ENCODE results near the gene PARD3B. TPM values are rescaled to one million over a fixed set of nuclear protein-coding genes. Genes with fewer than 3 reads are reported as not detected.

The PARD3B gene
- polyA plus RNA-seq, 5 donors: 13.6 to 22.9 (median 19.4) TPM

DNA sequence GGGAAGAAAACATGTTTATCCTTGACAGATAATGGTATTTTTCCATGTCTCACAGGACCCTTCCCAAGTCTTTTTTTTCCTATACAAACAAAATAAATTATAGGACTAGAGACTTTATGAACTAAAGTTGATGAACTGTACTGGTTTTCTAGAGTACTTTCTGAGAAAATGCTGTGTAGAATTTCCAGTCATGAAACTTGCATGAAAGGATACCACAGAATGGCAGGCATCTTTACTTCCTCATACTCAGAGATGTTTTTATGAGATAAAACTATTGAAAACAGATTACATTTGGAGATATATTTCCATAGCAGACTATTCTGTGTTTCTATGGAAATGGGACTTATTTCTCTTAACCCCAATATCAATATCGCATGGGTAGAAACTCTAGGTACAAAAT lies 403.5 kb downstream of the PARD3B start:
- no peak for DNase-seq

DNA sequence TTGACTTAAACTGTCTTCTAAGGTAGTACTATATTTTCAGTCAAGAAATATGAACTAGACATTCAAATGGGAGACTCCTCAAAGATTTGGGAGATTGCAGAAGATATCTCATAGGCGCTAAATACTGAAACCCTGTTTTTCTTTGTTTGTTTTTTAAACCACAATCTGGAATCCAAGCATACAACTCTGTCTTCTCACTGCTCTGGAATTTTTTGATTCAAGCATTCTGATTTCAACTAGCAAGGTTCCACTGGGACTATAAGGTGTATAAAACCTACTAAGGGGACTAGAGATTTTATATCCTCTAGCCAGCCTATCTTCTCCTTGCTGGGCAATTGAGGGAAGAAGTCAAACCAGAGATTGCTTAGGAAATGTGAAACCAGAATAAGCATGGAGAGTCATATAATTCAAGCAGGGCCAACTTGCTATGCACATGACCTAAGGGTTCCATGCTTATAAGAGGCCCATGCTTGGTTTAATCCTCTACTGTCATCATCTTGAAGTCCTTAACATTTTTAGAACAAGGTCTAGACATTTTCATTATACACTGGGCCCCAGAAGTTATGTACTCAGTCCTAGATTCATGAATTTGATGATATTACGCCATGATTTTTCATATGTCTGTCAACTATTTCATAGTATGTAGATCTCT lies 405.5 kb downstream of the PARD3B start:
- DNase-seq: no peak

DNA sequence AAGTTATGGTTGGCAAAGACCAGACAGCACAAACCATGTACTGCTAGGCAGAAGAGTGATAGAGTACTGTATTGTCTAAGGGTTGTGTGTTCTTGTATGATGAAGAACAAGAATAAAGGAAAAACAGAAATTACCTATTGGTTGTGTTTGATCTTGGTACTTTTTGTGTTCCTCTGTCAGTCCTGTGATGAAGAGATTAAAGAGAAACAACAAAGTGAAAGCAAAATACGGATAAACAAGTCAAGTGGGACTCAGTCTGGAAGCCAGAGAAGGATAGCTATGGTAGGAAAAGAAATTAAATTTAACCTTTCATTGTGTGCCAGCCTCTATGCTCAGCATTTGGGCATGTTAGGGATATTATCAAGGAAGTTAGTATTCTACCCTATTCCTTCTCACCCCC lies 413.1 kb downstream of the PARD3B start:
- no peak for DNase-seq

DNA sequence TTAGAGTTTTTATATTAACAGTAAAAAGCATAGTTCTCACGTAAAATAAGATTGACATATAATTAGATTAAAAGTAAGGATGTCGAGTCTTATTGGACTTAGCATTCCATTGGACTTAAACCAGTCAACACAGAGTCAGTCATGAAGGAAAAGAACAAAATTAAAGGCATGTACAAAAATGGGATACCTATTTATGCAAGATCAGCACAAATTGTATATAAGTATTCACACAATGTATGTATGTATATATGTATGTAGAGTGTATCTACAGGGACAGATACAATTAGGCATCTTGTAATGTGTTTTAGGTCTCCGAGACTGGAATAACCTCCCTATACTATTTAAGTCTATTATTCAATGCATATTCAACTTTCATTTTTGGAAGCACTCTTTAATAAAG lies 419.1 kb downstream of the PARD3B start:
- no peak for DNase-seq

DNA sequence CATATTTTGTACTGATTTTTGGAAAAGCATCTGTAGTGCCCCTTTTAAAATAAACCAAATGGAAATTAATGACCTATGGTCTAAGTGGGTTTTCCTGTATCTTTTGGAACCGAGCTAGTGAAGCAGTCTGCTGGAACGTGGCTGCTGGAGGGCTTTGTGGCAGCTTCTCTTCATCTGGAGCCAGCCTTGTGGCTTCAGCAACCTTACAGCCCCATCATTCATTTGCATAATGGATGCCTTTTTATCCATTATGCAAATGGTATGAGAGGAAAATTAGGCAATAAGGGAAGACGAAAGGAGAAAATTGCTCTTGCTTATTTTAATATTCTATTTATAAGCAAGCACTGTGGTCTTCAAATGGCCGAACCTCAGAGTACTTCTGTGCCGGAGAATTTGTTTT lies 421.0 kb downstream of the PARD3B start:
- DNase-seq: no peak

DNA sequence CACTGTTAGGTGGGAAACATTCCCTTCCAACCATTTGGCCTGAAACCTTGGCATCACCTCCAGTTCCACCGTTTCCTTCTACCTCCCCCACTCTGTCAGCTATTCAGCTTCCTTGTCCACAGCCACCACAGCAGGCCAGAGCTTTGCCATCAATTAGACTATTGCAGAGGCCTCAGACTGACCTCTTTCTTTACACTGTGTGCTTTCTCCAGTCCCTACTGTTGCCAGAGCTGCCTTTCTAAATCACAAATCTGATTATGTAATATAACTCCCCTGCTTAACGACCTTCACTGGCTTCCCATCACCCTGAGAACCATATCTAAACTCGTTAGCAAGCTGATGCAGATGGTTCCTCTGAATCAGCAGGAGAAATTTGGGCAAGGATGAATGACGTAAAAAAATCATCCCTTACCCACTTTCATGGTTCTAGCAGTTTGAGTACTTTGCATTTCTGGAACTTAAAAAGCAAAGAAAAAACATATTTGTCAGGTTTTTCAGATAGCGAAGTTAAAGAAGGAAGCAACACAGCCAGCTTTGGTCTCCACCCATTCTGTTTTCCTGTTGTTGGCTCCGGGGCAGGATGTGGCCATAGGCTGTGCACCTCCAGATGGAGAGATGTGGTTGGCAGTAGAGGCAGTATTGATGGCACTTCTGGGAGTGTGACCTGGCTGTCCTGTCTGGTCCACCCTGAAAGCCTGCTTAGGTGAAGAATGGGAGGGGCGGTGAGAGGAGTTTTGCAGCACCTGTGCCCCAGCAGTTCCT lies 422.1 kb downstream of the PARD3B start:
- no peak for DNase-seq

DNA sequence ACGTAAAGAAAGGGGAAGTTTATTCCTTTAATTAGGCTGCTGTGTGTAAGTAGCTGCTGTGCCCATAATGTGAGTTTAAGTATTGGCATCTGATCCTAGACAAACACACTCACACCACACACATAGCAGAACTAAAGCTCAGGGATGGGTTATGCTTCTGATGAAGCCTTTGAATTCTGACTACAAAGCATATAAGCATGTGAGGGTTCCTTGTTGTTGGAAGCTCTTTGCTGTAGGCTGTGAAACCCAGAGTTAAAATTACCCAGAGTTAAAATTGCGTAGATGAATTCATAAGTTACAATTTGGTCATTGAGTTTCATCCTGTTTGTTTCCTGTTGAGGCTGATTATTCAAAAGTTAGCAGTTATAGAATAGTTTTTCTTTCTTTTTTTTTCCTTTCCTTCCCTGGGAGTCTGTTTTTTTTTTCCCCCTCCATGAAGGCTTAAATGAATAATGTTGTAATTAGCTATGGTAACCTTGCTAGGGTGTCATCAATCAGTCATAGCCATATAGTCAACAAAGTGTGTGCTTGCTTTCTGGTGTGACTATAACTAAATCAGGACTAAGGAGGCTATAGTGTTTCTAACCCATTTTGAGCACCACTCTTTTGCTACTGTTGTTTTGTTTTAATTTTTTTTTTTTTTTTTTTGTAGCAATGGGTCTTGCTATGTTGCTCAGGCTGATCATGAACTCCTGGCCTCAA lies 426.1 kb downstream of the PARD3B start:
- no peak for DNase-seq

DNA sequence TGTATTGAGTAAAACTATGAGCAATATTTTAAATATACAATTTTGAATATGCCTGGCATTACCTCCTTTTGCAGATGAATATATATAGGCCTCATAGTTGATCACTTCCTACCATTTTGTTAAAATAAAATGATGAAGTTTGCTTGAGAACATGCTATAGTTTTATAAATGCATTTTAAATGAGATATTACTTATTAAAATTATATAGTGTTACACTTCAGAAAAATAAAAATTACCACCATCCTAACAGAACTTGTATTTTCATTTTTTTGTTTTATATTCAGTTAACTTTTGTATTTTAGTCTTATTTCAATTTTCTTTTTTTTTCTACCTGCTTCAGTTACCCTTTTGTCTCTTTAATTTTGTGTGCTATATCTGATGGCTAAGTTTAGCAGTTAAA lies 426.9 kb downstream of the PARD3B start:
- DNase-seq: no peak

DNA sequence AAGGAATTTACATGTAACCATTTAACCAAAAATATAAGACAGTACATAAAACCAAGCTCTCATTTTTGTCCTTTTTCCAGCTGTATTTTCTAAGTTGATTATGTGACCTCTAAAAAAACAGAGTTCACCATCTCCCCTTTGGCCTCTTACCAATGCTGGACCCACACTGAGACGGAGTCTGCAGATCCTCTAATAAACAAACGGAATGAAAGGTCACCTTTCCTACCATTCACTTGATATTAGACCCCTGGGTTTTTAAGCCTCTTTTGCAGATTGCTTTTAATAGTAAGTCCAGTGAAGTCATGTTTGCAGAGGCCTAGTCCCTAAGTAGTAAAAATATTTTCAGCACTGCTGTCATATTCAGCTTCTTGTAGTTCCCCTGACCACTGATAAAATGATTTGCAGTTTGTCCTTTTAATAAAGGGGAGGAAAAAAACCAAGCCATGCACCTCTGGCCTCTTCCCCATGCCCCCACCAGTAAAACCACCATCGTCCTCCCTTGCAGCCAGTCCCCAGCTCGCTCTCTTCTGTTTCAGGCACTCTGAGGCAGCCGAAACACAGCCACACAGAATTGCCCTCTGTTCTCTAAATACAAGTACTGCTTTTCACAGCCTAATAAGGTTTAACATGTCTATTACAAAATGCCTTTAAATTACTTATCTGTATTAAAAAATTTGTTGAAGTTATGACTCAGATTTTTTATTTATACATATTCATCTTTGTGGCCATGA lies 427.5 kb downstream of the PARD3B start:
- DNase-seq: no peak

DNA sequence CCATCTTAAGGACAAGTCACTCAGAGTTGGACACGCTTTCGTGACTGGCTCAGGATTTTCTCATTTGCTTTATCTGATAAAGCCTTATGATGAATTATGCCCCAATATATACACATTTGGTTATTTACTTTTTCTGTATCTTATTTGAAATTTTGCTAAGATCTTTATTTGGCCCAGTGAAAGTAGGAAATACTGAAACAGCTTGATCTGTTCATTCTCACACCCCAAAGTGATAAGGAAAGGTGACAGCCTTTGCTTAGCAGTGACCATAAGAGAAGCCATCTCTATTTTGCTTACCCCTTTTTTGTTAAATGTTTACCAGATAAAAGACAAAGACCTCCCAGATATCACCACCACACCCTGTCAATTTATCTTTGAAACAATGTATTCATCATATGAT lies 428.3 kb downstream of the PARD3B start:
- no peak for DNase-seq

DNA sequence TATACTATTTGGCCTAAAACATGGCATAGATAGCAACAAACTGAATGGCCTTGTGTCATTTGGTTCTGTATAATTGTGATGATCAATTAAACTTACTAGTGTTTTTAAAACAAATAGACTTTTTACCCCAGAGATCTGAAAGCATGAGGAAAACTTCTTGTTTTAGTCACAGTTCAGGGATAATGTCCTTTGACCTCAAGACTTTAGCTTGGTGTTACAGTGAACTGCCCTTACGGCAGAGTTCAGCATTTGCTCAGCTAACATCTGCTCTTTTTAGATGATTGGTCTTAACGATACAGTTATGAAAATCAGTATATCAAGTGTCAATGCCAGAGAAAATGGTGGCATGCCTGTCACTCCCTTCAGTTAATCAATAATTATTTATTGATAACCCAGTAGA lies 429.2 kb downstream of the PARD3B start:
- no peak for DNase-seq

DNA sequence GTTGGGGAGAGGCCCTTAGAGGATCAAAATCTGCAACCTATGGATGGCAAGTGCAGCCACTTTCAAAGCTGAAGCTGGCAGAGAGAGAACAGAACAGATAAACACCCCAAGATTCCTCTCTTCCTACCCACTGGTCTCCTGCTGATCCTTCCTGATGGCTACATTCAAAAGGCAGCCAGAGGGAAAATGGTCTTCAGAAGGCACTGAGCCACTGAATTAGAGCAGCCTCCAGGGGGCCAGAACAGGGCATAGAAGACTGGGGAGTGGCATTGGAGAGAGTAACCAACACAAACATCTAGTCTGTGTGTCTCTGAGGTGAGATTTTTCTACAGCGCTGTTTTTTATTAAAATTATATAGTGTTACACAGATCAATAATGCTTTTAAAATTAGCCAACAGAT lies 432.6 kb downstream of the PARD3B start:
- no peak for DNase-seq

DNA sequence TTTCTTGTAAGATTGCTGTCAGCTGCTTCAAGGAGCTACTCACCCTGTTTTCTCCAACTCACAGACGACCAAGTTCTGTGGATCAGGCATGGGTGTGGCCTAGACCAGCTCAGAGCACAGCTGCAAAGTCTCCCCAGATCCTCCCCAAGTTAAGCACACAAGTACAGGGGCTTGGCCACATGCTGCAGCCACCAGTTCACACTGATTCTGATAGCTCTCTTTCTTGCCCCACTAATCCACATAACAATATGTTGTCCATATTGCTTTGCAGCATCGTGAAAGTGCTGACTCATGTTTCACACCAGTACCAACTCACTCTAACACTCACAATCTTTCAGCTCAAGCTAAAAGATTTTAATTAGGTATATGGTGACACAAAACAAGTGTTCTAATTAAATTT lies 437.0 kb downstream of the PARD3B start:
- no peak for DNase-seq

DNA sequence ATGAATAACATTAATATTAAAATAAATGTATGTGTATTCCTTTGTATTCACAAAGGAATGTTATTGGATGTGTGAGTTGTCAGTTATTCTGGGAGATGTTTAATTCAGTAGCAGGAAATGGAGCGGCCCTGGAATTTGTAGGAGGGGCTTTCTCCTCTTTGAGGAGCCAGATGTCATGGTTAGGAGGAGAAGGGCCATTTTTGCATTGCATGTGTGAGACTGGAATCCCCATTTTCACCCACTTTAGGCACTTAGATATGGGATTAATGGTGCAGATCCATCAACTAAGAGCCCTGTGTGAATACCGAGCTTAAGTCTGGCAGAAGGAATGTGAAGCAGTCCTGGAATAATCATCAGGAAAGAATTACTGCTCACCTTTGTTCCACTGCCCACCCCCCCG lies 439.2 kb downstream of the PARD3B start:
- no peak for DNase-seq

DNA sequence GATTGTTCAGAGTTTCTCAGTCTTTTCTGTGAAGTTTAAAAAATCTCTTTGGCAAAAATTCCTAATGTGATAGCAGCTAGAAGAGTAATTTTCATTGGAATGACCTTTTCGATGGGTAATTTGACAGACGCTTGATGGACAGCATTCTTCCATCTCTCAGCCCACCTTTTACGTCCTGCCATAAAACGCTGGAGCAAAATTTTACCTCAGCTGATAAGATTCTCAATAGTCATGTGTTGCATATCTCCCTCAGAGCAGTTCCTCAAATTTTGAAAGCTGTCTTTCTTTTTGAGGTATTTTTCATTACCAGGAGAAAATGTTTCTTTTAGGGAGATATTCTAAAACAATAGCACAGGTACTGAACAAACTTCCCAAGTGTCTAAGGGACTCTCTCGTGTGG lies 441.4 kb downstream of the PARD3B start:
- DNase-seq: no peak

DNA sequence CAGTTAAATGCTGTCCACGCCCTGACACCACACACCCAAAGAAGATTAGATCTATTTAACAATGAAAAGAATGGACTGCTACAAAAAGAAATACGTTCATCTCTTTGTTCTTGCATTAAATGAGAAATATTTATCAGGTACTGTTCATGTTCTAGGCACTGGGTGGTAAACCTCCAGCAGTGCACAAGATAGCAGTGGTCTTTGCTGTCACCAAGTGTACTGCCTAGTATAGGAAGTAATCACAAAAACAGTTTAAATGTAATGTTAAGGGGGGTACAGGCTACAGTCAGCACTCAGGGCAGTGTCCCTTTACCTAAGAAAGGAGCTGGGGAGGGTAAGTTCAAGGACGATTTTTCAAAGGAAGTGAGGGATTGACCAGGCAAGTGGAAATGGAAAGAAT lies 443.6 kb downstream of the PARD3B start:
- DNase-seq: no peak

DNA sequence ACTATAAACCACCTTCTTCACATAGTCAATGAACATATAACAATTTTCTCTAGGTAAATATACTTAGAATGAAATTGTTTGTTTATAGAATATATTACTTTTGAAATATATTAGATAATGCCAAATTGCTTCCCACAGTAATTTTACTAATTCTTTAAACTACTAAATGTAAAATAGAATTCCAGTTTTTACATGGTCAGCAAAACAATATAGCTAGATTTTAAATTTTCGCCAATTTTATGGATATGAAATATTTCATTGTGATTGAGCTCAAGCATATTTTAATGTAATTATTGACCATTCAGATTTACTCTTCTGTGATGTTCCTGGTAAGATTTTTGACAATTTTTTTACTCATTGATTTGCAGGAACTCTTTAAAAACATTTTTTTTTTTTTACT lies 444.6 kb downstream of the PARD3B start:
- DNase-seq: no peak

DNA sequence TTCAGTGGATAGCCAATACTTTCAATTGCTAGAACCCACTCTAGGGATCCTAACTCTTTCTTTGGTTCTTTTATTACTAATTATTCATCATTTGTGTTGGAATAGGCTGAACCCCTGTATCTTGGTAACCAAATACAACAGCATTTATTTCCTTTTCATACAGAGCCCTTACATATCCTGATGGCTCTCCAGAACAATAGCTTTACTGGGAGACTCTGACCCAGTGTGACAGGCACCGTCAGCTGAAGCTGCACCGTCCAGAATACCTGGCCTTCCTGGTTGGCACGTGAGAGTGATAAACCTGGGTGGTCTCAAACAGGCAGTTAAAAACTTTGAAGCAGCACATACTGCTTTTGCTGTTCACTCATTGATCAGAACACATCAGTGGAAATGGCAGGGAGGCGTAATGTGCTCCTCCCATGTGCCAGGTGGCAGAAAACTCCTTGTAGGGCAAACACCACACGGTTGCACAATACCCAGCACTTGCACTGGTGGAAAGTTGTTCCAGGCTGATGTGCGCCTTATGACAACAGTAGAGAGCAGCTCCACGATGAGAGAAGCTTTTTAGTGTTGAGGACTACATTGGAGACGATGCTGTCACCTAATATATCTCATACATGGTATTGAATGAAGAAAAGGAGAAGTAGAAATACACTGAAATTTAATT lies 456.2 kb downstream of the PARD3B start:
- no peak for DNase-seq

DNA sequence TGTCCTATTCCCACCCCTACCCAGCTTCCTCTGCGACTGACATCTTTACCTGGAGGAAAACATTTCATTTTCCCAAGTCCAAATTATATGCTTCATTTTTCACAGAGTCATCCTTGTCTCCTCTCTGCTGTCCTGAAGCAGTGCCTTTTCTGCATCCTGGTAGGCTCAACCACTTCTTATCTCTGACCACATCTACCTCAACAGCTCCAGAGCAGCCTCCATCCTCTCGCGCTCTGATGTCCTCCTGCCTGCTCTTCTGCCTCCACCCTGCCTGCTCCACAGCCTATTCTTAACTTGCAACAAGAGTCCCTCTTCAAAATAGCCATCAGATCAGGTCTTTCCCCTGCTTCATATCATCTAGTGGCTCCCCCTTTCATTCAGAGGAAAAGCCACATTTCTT lies 457.1 kb downstream of the PARD3B start:
- DNase-seq: no peak

DNA sequence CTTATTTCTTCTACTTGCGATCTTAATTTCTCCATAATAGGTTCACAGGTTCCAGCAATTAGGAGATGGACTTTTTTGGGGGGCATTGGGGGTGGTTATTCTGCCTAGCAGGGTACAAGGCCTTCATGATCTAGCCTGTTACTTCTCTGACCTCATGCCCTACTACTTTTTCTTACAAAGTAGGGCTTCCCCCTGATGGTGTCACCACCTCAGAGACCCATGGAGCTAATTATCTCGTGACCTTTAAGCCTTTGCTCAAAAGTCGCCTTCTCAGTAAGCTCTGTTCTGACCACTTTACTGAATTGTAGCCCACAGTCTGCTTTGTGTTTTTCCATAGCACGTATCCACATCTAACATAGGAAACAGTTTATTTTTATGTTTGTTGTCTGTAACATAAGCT lies 458.0 kb downstream of the PARD3B start:
- no peak for DNase-seq

DNA sequence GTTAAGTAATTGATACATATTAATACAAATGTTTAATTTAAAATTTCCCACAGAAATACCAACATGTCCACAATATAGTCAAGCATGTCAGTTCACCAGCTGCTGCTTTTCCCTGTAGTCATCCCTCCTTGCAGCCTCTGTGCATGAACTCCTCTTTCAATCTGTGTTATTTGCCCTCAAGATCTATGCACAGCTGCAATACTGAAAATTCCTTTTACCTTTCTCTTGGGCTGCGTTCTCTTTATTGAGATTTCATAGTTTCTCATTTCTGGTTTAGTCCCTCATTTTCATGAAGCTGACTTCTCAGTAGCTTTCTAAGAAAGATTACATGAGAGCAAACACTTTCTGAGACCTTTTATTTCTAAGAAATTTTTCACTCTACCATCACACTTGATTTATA lies 464.9 kb downstream of the PARD3B start:
- DNase-seq: no peak

DNA sequence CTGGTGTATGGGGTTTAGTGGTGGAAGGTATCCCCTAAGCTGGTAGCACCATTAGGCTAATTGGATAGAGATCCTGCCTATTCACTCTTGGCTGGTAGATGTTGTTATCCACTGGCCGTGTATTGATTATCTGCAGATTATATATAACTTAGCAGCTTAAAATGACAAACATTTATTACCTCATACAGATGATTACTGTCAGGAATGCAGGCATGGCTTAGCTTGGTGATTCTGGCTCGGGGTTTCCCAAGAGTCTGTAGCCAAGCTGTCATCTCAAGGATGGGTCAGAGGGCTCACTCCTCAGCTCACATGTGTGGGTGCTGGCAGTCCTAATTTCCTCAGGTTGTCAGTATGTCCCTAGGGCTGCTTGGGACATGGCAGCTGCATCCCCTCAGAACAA lies 465.8 kb downstream of the PARD3B start:
- DNase-seq: no peak

All from right lung (tissue), 5 donors.